COLO829 (cell line): Measurements from ENCODE around the gene CAND1.
A peak's percentile ranks its signal among the peaks of the same experiment; 100 is the strongest.

Experiments used
- DNase-seq: peaks from one replicate; pipeline ENCODE4 v3.0.0; 2012; ENCODE audit warnings: low spot score

The CAND1 gene

GRCh38 chr12:67268896-67269632 is at the start of gene CAND1:
CAND1 (plus strand) TSS chr12:67269358; CDS start chr12:67269718, 360 bp downstream.
- DNase-seq: peak; percentile 95

GRCh38 chr12:67220065-67220464 is 49.1 kb upstream of the CAND1 start:
- DNase-seq: peak; percentile 8

- DNase-seq: peak; percentile 12
Observed at GRCh38 chr12:67222302-67222701, 46.9 kb upstream of the CAND1 start.

- no peak for DNase-seq
Observed at GRCh38 chr12:67223225-67223624, 45.9 kb upstream of the CAND1 start.

- peak; percentile 69 for DNase-seq
Observed at GRCh38 chr12:67237231-67237630, 31.9 kb upstream of the CAND1 start.

GRCh38 chr12:67239061-67239460 is 30.1 kb upstream of the CAND1 start:
- DNase-seq: no peak

GRCh38 chr12:67241482-67241881 is 27.7 kb upstream of the CAND1 start:
- peak; percentile 17 for DNase-seq

- DNase-seq: no peak
Observed at GRCh38 chr12:67243260-67243659, 25.9 kb upstream of the CAND1 start.

- DNase-seq: no peak
Observed at GRCh38 chr12:67245571-67245970, 23.6 kb upstream of the CAND1 start.

- DNase-seq: no peak
Observed at GRCh38 chr12:67251012-67251411, 18.1 kb upstream of the CAND1 start.

GRCh38 chr12:67254372-67255026 is 14.7 kb upstream of the CAND1 start:
- DNase-seq: no peak

GRCh38 chr12:67256649-67257048 is 12.5 kb upstream of the CAND1 start:
- no peak for DNase-seq

- DNase-seq: no peak
Observed at GRCh38 chr12:67263471-67263870, 5.7 kb upstream of the CAND1 start.

GRCh38 chr12:67268335-67268895 is 743 bp upstream of the CAND1 start:
- DNase-seq: peak; percentile 93

GRCh38 chr12:67269633-67270573 is 745 bp downstream of the CAND1 start:
- DNase-seq: no peak

- DNase-seq: no peak
Observed at GRCh38 chr12:67270622-67271021, 1.5 kb downstream of the CAND1 start.

GRCh38 chr12:67271976-67272375 is 2.8 kb downstream of the CAND1 start:
- no peak for DNase-seq

- peak; percentile 25 for DNase-seq
Observed at GRCh38 chr12:67274186-67274585, 5.0 kb downstream of the CAND1 start.

- no peak for DNase-seq
Observed at GRCh38 chr12:67275380-67275913, 6.3 kb downstream of the CAND1 start.

GRCh38 chr12:67276421-67276820 is 7.3 kb downstream of the CAND1 start:
- no peak for DNase-seq

GRCh38 chr12:67279637-67280036 is 10.5 kb downstream of the CAND1 start:
- DNase-seq: no peak

- no peak for DNase-seq
Observed at GRCh38 chr12:67280088-67280487, 10.9 kb downstream of the CAND1 start.
